HG02938 (cell line): ENCODE measurements around the gene POU2F3.

Experiments used
- ATAC-seq: cut with Tn5 transposase; IDR thresholded peaks from one replicate; pipeline ENCODE4 v1.9.1; 2021; ENCODE audit warnings: mild to moderate bottlenecking, moderate library complexity; ENCODE audit not compliant: unreplicated experiment

Gene POU2F3

GRCh38 chr11:120308081-120308480 is 68.1 kb downstream of the POU2F3 start:
- no peak for ATAC-seq

DNA sequence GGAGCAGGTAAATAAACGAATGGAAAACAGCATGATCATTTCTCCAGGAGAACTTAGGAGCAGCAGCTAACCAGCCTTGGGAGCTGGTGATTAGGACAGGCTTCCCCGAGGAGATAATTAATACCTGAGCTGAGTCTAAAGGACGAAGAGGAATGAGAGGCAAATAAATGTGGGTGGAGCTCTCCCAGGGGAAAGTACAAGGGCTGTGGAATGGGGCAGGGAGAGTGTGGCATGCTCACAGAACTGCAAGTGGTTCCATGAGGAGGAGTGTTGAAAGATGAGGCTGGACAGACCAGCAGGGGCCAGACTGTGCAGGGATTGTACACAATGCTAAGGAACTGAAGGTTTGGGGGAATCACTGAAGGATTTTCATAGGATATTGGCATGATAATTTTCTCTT is 70.9 kb downstream of the POU2F3 start:
- no peak for ATAC-seq

GRCh38 chr11:120314861-120315260 is 74.9 kb downstream of the POU2F3 start:
- ATAC-seq, result no peak

GRCh38 chr11:120316880-120317688 is 77.1 kb downstream of the POU2F3 start:
- ATAC-seq, result no peak

DNA sequence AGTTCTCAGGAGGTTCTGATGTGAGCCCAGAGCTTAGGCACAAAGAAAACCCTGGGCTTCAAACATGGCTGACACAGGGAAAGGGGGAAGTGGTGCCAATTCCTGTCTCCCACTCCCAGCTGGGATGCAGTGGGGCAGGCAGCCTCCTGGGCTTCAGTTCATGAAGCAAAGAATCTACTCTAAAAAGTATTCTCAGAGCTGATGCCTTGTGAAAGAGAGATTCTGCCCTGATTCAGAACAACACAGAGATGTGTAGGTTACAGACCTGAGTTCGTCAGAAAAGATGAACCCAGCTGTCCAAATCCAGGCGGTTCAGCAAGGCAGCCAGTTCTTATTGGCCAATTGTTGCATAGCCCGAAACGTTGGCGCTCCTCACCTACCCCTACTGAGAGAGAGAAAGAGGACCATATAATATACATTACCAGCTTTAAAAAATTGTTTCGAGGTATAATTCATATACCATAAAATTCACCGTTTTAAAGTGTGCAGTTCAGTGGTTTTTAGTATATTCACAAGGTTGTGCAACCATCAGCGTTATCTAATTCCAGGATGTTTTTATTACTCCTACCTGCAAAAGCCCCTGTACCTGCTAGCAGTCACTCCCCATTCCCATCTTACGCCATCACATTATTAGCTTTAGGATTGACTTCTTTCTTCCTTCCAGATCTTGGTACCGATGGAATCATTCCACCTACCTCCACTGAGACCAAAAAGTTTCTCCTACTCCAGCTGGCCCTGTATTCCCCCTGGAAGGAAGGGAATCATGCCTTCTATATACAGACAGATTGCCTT is 77.9 kb downstream of the POU2F3 start:
- ATAC-seq, result no peak

DNA sequence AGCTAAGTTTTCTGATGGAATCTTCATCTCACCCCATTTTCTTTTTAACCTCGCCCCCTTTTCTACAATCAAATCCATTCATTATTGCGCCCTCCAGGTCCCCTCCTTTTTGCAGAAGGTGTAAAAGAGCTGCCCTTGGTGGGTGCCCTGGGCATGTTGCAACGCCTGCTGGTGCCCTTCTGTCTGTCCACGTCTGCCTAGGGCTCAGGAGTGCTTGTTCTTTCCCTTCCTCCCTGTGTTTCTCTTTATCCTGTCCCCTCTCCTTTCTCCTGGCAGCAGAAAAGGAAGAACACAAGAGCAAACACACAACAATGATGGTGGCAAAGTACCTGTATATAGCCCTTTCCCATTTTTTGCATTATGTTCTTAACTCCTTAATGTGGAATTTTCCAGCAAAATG is 79.0 kb downstream of the POU2F3 start:
- no peak for ATAC-seq

GRCh38 chr11:120324932-120325810 is 85.2 kb downstream of the POU2F3 start, which contains the start of gene TLCD5:
TSS of gene TLCD5 (plus strand) at chr11:120325299. CDS start at chr11:120327442, 2,143 bp downstream.
- no peak for ATAC-seq

GRCh38 chr11:120326228-120326627 is 86.3 kb downstream of the POU2F3 start:
- no peak for ATAC-seq

DNA sequence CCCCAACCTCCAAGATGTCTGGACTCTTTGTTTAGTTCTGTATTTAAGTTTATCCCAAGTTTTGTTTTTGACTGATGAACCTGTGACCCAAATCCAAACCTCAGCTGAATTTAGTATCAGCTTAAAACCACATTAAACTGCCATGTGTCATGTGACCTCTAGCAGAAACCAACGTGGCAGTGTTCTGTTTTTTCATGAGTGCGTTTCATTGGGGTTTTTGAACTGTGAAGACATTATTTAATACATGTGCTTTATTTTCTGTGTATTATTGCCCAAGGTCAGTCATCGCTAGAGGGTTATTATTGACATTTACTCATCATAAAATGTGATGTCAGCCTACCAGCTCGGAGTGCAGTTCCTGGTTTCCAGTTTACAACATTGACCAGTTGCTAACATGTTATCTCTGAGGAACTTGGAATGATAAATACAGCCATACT is 86.9 kb downstream of the POU2F3 start:
- ATAC-seq, result no peak

DNA sequence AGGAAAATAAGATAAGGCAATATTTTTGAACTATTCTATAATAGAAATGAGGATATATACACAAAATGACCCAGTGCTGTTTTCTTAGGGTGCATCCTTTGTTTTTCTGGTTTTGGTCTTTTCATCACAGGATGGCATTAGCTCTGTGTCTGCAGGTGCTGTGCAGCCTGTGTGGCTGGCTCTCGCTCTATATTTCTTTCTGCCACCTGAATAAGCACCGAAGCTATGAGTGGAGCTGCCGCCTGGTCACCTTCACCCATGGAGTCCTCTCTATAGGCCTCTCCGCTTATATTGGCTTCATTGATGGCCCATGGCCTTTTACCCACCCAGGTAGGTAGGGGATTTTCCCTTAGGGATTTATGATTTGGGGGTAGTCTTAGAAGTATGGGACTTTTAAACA is 87.4 kb downstream of the POU2F3 start:
- ATAC-seq, result no peak

DNA sequence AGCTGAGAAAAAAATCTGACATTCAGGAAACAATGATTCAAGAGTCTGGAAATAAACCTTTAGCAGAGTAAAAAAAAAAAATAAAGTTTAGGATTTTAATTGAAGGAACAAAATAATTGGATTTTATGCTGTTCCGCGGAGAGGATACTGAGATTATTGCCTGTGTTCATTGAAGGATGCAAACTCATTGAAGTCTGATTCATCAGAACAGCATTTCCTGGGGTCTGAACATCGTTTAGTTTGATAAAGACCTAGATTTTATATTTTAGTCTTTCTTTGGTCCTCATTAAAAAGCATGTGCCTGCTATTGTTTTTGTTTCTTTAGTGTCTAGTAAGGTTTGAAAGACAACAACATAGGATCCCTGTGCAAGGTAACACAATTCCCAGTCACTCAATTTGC is 89.6 kb downstream of the POU2F3 start:
- ATAC-seq, result no peak

GRCh38 chr11:120330045-120330444 is 90.1 kb downstream of the POU2F3 start:
- ATAC-seq, result no peak

GRCh38 chr11:120331301-120331996 is 91.5 kb downstream of the POU2F3 start:
- ATAC-seq, result no peak

DNA sequence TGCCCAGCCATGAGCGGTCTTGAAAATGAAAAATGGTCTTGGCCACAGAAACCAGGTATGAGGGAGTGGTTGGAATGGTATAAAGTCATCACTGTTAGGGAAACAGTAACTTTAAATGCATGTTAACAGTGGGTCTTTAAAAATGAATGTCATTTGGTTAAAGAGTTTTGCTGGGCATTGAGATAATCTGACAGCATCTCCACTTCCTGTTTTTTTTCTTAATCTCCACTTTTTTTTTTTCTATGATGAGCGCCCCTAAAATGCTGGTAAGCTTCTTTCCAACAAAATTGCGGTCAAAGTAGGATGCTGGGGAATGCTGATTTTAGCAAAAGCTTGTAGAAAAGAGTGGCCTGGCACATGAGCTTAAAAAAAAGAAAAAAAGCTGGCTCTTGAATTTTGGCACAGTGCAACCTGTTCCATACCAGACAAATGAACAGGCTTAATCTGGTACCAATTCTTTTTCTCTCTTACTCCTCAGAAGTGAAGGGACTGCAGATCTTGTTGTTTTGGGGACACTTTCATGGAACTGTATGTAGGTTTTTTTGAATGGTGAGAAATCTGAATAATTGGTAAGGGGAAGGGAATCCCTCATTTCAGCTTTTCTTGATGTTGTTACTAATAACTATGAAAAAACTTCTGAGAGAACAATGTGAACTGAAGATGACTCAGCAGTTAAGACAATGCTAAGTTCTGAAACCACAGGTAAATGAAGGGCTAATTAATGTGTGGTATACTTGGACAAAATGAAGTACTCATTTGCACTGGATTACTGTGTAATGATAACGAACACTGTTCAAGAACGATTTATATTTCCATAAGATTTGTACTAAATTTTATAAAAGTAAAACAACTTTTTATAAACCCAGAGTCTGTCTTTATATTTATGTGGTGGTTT is 93.1 kb downstream of the POU2F3 start:
- no peak for ATAC-seq

DNA sequence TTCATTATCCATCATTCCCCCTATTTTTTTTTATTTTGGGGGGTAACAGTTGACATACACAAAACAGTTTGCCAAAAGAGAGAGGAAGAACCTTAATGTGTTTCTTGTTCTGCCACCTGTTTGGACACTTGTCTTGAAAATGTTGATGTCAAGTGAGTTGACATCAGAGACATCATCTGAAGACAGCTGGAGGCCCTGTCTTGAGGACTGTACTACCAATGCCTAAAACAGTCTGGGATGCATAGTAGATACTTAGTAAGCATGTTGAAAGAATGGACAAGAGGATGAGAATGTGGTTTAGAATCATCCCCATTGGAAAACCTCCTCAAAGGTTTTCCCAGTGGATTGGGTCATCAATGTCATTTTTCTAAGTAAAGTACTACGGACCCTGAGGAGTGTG is 93.9 kb downstream of the POU2F3 start:
- ATAC-seq, result no peak

GRCh38 chr11:120334332-120334731 is 94.4 kb downstream of the POU2F3 start:
- ATAC-seq, result no peak

DNA sequence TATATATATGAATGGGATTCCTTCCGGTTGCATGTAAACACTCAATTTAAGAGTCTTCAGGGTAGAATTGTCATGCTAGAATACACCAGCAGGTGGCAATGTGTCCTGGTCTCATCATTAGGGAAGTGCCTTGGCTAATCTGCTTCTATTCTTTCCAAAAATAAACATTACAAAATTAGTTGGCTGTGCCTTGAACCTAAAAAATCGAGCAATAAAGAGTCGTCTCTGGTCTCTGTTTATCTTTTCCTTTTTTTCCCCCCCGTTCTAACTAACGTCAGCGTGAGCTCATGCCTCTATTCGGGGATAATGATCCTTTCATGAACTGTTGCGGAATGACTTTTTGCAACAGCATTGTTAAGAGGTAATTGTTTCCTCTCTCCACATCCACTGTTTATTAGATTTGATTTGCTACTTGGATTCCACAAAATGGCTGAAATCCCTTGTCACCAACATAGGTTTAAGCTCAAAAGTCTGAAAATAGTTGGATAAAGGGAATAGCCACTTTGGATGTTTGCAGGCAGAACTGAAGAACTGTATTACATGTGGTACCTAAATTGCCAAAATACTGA is 95.0 kb downstream of the POU2F3 start:
- no peak for ATAC-seq

DNA sequence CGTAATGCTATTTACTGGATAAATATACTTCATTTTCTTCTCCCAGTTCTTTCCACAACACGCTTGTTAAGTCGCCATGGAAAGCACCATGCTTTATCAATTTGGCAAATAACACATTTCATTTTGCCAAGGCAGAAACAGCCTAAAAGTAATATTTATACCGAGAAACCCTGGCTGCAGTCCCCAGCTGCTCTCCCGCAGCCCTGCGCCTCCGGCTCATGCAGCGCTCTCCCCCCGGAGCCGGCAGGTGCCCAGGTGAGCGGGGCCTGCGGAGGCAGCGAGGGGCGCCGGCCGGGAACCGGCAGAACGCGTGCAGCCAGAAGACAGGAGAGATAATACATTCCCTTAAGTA is 95.6 kb downstream of the POU2F3 start:
- ATAC-seq, result peak; percentile 6
